HG02798 (cell line): ENCODE measurements around the gene RNF208.

Source experiments
- ATAC-seq: cut with Tn5 transposase; IDR thresholded peaks from one replicate; pipeline ENCODE4 v1.9.1; 2021; ENCODE audit warnings: mild to moderate bottlenecking; ENCODE audit not compliant: unreplicated experiment, poor library complexity

Gene RNF208

GRCh38 chr9:137178939-137179630, 43.0 kb downstream of the RNF208 start:
- no peak for ATAC-seq

- no peak for ATAC-seq
These were observed 43.7 kb downstream of the RNF208 start for GRCh38 chr9:137178201-137178938.

- no peak for ATAC-seq
These were observed 45.5 kb downstream of the RNF208 start for GRCh38 chr9:137176302-137177182.

- no peak for ATAC-seq
These were observed 46.6 kb downstream of the RNF208 start for GRCh38 chr9:137175345-137175961.

GRCh38 chr9:137174722-137175293, 47.2 kb downstream of the RNF208 start:
- ATAC-seq, result no peak

GRCh38 chr9:137173796-137174664, 48.0 kb downstream of the RNF208 start:
- ATAC-seq, result no peak

- no peak for ATAC-seq
These were observed 48.9 kb downstream of the RNF208 start for GRCh38 chr9:137172901-137173795.

- ATAC-seq, result no peak
These were observed 50.7 kb downstream of the RNF208 start for GRCh38 chr9:137171149-137171900.

GRCh38 chr9:137170486-137171148, 51.4 kb downstream of the RNF208 start:
- ATAC-seq, result no peak
